Measurements from ENCODE around the gene FIGNL2. TPM values are rescaled to one million over a fixed set of nuclear protein-coding genes. Genes with fewer than 3 reads are reported as not detected.

FIGNL2 gene
- total and polyA plus RNA-seq, 2 of the 13 experiments (the other 11 are each of a cell fraction or from before 2014, with no cell fraction given): 0.82 to 1.00 TPM

- TF ChIP-seq GPBP1L1 (CRISPR knock-in tag; IDR thresholded peaks at IDR 0.05) (no peak), ZBTB7A (CRISPR knock-in tag; IDR thresholded peaks at IDR 0.05) (no peak), NAIF1 (CRISPR knock-in tag; IDR thresholded peaks at IDR 0.05; ENCODE audit: borderline replicate concordance) (no peak), ZNF746 (CRISPR knock-in tag; IDR thresholded peaks at IDR 0.05) (no peak)
Measured at GRCh38 chr12:51866324-51866723, 17.8 kb upstream of the FIGNL2 start (continued).

GRCh38 chr12:51865757-51866270 lies 17.3 kb upstream of the FIGNL2 start:
- H3K27ac ChIP-seq (ENCODE audit: extremely low read length, insufficient read depth, low read length): no peak overlapping the region
- ChIA-PET POLR2A (interaction anchor here (1.1 kb wide), 1 partner anchor 10 kb away, joined by 3 read pairs; no protein-coding TSS in a partner anchor), CTCF (ENCODE audit: low intra/inter-chr PET ratio, low total read pairs) (no interaction called here)
- 0% methylated on average over 3 of the region's 7 CpGs for WGBS (ENCODE audit: low lambda C conversion rate)
- H3K9me3 ChIP-seq (ENCODE audit: low read length): no peaks in the 10 kb centered on the region
- no peak for FAIRE-seq
- intact Hi-C loops (cut with micrococcal nuclease; ENCODE audit: unreplicated experiment): no loop called here
- no peak overlapping the region for H2AFZ ChIP-seq (ENCODE audit: low read length)
- H3K4me3 ChIP-seq (replicated peaks in 1 of 3; ENCODE audit: insufficient read depth in 1 of 3, low read depth in 2 of 3, low read length in 3 of 3): no peak overlapping the region
- peak overlapping the region; percentile 30 for H3K4me2 ChIP-seq (ENCODE audit: low read depth, low read length)
- H4K20me1 ChIP-seq (ENCODE audit: insufficient read depth, low read length): no peaks in the 10 kb centered on the region
- DNase-seq (ENCODE audit: low spot score): no peak
- peaks cover 63% of the 10 kb centered on the region for H3K4me1 ChIP-seq (ENCODE audit: insufficient read depth, low read length)
- peaks cover 10 to 38% of the 10 kb centered on the region in 2 experiments; a peak in 4 of 5 replicates for H3K27me3 ChIP-seq (ENCODE audit: control insufficient read depth in 1 of 2, insufficient read depth in 2 of 2, low read length in 2 of 2)
- no peaks in the 10 kb centered on the region for H3K36me3 ChIP-seq (replicated peaks in 1 of 2; ENCODE audit: control insufficient read depth in 1 of 2, insufficient read depth in 2 of 2, low read length in 2 of 2)
- H3K79me2 ChIP-seq (ENCODE audit: insufficient read depth, low read length): no peaks in the 10 kb centered on the region
- in situ Hi-C loops (cut with HindIII; ENCODE audit: extremely low pct_ligation_motif_present, low pct_unique_long_range_greater_than_20kb): no loop called here
- no peak for ATAC-seq
- H3K9ac ChIP-seq (ENCODE audit: insufficient read depth, low read depth, low read length): no peak overlapping the region
- no TSS peak for BruUV-seq (replicated peaks)
- no peak for TF ChIP-seq MNT (IDR thresholded peaks at IDR 0.05)
- no peak for TF ChIP-seq SMC3 (IDR thresholded peaks at IDR 0.05; ENCODE audit: low read length)
- no peak for TF ChIP-seq MIER2 (CRISPR knock-in tag; IDR thresholded peaks at IDR 0.05)
- no peak for TF ChIP-seq POGK (CRISPR knock-in tag; conservative IDR thresholded peaks at IDR 0.05)
- no peak for TF ChIP-seq ZNF432 (CRISPR knock-in tag; IDR thresholded peaks at IDR 0.05; ENCODE audit: borderline replicate concordance)
- TF ChIP-seq BRF2 (CRISPR knock-in tag; IDR thresholded peaks at IDR 0.05): no peak
- TF ChIP-seq TAF15 (IDR thresholded peaks at IDR 0.05; ENCODE audit: low read depth, low read length, poor library complexity, severe bottlenecking): no peak
- no peak for TF ChIP-seq E2F5 (CRISPR knock-in tag; conservative IDR thresholded peaks at IDR 0.05)
- no peak for TF ChIP-seq ZNF766 (CRISPR knock-in tag; IDR thresholded peaks at IDR 0.05; ENCODE audit: borderline replicate concordance)
- no peak for TF ChIP-seq NFKB2 (CRISPR knock-in tag; IDR thresholded peaks at IDR 0.05; ENCODE audit: borderline replicate concordance)
- no peak for TF ChIP-seq IKZF4 (CRISPR knock-in tag; IDR thresholded peaks at IDR 0.05; ENCODE audit: borderline replicate concordance, low read depth, not compliant biosample characterization)
- no peak for TF ChIP-seq SIX1 (CRISPR knock-in tag; IDR thresholded peaks at IDR 0.05; ENCODE audit: borderline replicate concordance)

Data from HepG2 (cell line).